Measurements from ENCODE around the gene CYP2R1. TPM values are rescaled to one million over a fixed set of nuclear protein-coding genes. Genes with fewer than 3 reads are reported as not detected.

CYP2R1 gene
- total and polyA plus RNA-seq, 2 of the 8 experiments (the other 6 are each of a cell fraction or from before 2014, with no cell fraction given): 8.3 to 12.9 TPM

DNA sequence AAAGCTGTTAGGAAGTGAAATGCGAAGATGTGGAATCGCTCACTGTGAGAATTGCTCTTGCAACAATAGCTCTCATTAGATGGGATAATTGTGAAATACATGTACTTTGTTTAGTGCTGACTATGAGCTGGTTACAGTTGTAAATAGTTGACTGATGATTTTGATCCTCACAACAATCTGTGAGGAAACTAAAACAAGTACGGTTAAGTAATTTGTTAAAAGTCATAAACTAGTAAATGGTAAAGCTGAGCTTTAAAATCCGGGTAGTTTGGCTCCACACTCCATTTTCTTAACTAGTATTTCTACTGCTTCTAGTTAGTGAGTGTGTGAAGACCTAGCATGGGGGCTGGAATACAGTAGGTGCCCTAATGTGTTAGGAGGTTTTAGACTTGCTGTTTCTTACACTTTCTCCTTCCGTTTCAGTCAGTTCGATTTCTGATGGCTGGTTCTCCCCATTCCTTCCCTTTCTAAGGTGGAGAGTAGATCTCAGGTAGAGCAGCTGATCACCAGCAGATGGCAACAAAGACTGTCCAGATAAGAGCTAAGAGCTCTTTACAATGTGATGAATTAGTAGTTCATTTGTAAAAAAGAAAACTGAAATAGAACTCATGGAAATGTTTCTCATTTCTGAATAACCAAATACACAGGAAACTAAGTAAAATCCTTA is 16.3 kb upstream of the CYP2R1 start:
- Histone ChIP-seq H4K20me1 (replicated peaks in 1 of 2; ENCODE audit: control insufficient read depth in 1 of 2, insufficient read depth in 2 of 2, low read length in 2 of 2) (no peaks in the 10 kb centered on the region), H3K9ac (replicated peaks in 1 of 4; ENCODE audit: extremely low read depth in 1 of 4, low read depth in 3 of 4, low read length in 3 of 4) (no peak overlapping the region), H2AFZ (ENCODE audit: low read length) (no peak overlapping the region), H2AK5ac (ENCODE audit: low read depth, low read length) (no peak overlapping the region), H3K79me2 (ENCODE audit: control insufficient read depth in 1 of 2, insufficient read depth in 2 of 2, low read length in 2 of 2) (no peaks in the 10 kb centered on the region), H2BK120ac (replicated peaks; ENCODE audit: low read depth, low read length) (no peak overlapping the region), H3K9me3 (ENCODE audit: insufficient read depth in 2 of 2, low read depth in 1 of 2, low read length in 1 of 2) (no peaks in the 10 kb centered on the region), H2BK15ac (ENCODE audit: low read length) (no peak overlapping the region), H3K23me2 (ENCODE audit: low read depth, low read length) (no peaks in the 10 kb centered on the region), H3K14ac (ENCODE audit: insufficient read length) (no peak overlapping the region), H4K5ac (ENCODE audit: insufficient read length, low read depth, low read length) (no peak overlapping the region), H3K79me1 (ENCODE audit: low read depth, low read length) (no peaks in the 10 kb centered on the region), H2BK12ac (ENCODE audit: low read depth, low read length) (no peak overlapping the region), H3K23ac (ENCODE audit: insufficient read length) (no peak overlapping the region), H4K8ac (ENCODE audit: extremely low read depth, insufficient read depth, low read length) (no peak overlapping the region), H3K27ac (ENCODE audit: low read depth, low read length) (no peak overlapping the region), H3K56ac (replicated peaks; ENCODE audit: insufficient read length, low read depth, low read length) (no peak overlapping the region), H3K36me3 (ENCODE audit: control insufficient read depth in 2 of 4, insufficient read depth in 4 of 4, low read length in 3 of 4) (no peaks in the 10 kb centered on the region), H3K18ac (ENCODE audit: extremely low read depth, low read length) (no peak overlapping the region), H3K27me3 (replicated peaks in 1 of 4; ENCODE audit: control insufficient read depth in 3 of 4, extremely low read depth in 1 of 4, insufficient read depth in 3 of 4, low read length in 3 of 4) (peaks cover 0 to 7% (median 0%) of the 10 kb centered on the region in 4 experiments; a peak in 3 of 7 replicates), H2BK5ac (ENCODE audit: low read depth, low read length) (no peak overlapping the region), H3K4ac (replicated peaks; ENCODE audit: insufficient read length, low read depth, low read length) (no peak overlapping the region), H3K4me3 (ENCODE audit: extremely low read depth in 1 of 4, insufficient read depth in 2 of 4, low read depth in 3 of 4, low read length in 4 of 4) (no peak overlapping the region), H3K4me2 (ENCODE audit: insufficient read depth in 1 of 2, low read depth in 2 of 2, low read length in 2 of 2) (no peak overlapping the region), H3K4me1 (replicated peaks in 1 of 4; ENCODE audit: control insufficient read depth in 3 of 4, insufficient read depth in 4 of 4, low read length in 3 of 4) (peaks cover 0 to 11% (median under 1%) of the 10 kb centered on the region in 4 experiments; a peak in 4 of 7 replicates), H2BK20ac (ENCODE audit: low read length) (no peak overlapping the region), H4K91ac (replicated peaks; ENCODE audit: insufficient read length, low read length) (no peak overlapping the region)
- peak; percentile 72 for FAIRE-seq
- WGBS, 2 experiments (ENCODE audit: extremely low coverage in 1 of 2, insufficient coverage in 1 of 2, insufficient read length in 1 of 2, insufficient replicate concordance in 2 of 2, low coverage in 1 of 2, low lambda C conversion rate in 2 of 2, missing lambda C conversion rate in 1 of 2): 72% methylated on average over 6 of the region's 6 CpGs; no CpG with 5 or more reads in 1 of the 2 experiments
- CTCF ChIA-PET (ENCODE audit: partially characterized antibody): interaction anchor here (0.6 to 5.6 kb wide), 118 partner anchors 7 to 1442 kb away, joined by 3 to 138 read pairs (median 5); partner anchors contain the start of genes CALCB, CYP2R1, INSC and PSMA1
- TF ChIP-seq, protein P1, sequence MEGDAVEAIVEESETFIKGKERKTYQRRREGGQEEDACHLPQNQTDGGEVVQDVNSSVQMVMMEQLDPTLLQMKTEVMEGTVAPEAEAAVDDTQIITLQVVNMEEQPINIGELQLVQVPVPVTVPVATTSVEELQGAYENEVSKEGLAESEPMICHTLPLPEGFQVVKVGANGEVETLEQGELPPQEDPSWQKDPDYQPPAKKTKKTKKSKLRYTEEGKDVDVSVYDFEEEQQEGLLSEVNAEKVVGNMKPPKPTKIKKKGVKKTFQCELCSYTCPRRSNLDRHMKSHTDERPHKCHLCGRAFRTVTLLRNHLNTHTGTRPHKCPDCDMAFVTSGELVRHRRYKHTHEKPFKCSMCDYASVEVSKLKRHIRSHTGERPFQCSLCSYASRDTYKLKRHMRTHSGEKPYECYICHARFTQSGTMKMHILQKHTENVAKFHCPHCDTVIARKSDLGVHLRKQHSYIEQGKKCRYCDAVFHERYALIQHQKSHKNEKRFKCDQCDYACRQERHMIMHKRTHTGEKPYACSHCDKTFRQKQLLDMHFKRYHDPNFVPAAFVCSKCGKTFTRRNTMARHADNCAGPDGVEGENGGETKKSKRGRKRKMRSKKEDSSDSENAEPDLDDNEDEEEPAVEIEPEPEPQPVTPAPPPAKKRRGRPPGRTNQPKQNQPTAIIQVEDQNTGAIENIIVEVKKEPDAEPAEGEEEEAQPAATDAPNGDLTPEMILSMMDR (IDR thresholded peaks at IDR 0.05; ENCODE audit: control extremely low read depth in 1 of 3, insufficient read depth in 1 of 3, low read depth in 1 of 3, low read length in 3 of 3): peak in 2 of 3 experiments; percentile 66 to 79; a peak in 3 of 4 replicates
- TF ChIP-seq SP1 (IDR thresholded peaks at IDR 0.05; ENCODE audit: low read depth, low read length): no peak
- peak; percentile 80 to 82 for TF ChIP-seq RAD21 (IDR thresholded peaks at IDR 0.05 in 1 of 2, conservative IDR thresholded peaks at IDR 0.05 in 1 of 2; ENCODE audit: low read depth in 2 of 2, low read length in 2 of 2)
- DNase-seq (ENCODE audit: low read depth in 1 of 2, low spot score in 2 of 2): no peak
- POLR2A ChIA-PET (ENCODE audit: partially characterized antibody): interaction anchor here (0.6 to 3.1 kb wide), 2 partner anchors 264 to 1827 kb away, joined by 3 to 10 read pairs; partner anchors contain the start of gene PDE3B
